Natural killer cell (primary cell): ENCODE data around the gene CHST11. TPM values are rescaled to one million over a fixed set of nuclear protein-coding genes. Genes with fewer than 3 reads are reported as not detected.
A peak's percentile ranks its signal among the peaks of the same experiment; 100 is the strongest.

Source experiments
- ATAC-seq, 3 donors: fragments of 150-1000 bp in 2 of 3; fragments of 200-7000 bp in 1 of 3; cut with Tn5 transposase; 1 replicate in 1 of 3; 2 replicates in 2 of 3; pipeline ENCODE4 v1.10.0; 2021; ENCODE audit warnings: mild to moderate bottlenecking in 2 of 3, moderate library complexity in 2 of 3
- DNase-seq, 2 donors: peaks; one replicate each; pipeline versions ENCODE4 v3.0.0 to v3.0.0-alpha.2; 2013 to 2021; ENCODE audit warnings: mixed read lengths in 1 of 2
- H3K27ac ChIP-seq: one replicate; pipeline ENCODE4 v1.5.1; 2013; ENCODE audit warnings: mild to moderate bottlenecking, low read length
- H3K27me3 ChIP-seq: one replicate; pipeline ENCODE4 v1.6.1; 2013; ENCODE audit warnings: low read length; ENCODE audit not compliant: control insufficient read depth, insufficient read depth
- H3K36me3 ChIP-seq: one replicate; pipeline ENCODE4 v1.6.1; 2013; ENCODE audit warnings: low read length; ENCODE audit not compliant: control insufficient read depth, insufficient read depth
- H3K4me1 ChIP-seq: one replicate; pipeline ENCODE4 v1.6.1; 2013; ENCODE audit warnings: low read length; ENCODE audit not compliant: control insufficient read depth, insufficient read depth
- H3K4me3 ChIP-seq: one replicate; pipeline ENCODE4 v1.5.1; 2013; ENCODE audit warnings: low read length
- H3K9me3 ChIP-seq: one replicate; pipeline ENCODE4 v1.6.1; 2013; ENCODE audit warnings: low read length; ENCODE audit not compliant: control insufficient read depth, insufficient read depth
- H3K27ac Mint-ChIP-seq, 2 donors: one replicate each; pipeline ENCODE4 v1.8.0; 2022; ENCODE audit warnings: mild to moderate bottlenecking in 2 of 2, mixed read lengths in 2 of 2, moderate library complexity in 1 of 2
- H3K27me3 Mint-ChIP-seq, 2 donors: one replicate each; pipeline ENCODE4 v1.8.0; 2022; ENCODE audit warnings: low read depth in 2 of 2, mixed read lengths in 2 of 2
- H3K36me3 Mint-ChIP-seq: one replicate; pipeline ENCODE4 v1.8.0; 2022; ENCODE audit warnings: mixed read lengths
- H3K4me1 Mint-ChIP-seq, 2 donors: one replicate each; pipeline ENCODE4 v1.8.0; 2022; ENCODE audit warnings: mixed read lengths in 2 of 2
- H3K4me3 Mint-ChIP-seq: one replicate; pipeline ENCODE4 v1.8.0; 2022; ENCODE audit warnings: mild to moderate bottlenecking, moderate library complexity, mixed read lengths
- H3K9me3 Mint-ChIP-seq, 2 donors: one replicate each; pipeline ENCODE4 v1.8.0; 2022; ENCODE audit warnings: mixed read lengths in 2 of 2
- WGBS: methylation state at CpG from one replicate; pipeline ENCODE4 v1.1.7; 2013; ENCODE audit warnings: missing lambda C conversion rate; ENCODE audit not compliant: insufficient coverage; 5-methylcytosine and 5-hydroxymethylcytosine counted together
- intact Hi-C: fragments of 100-400 bp; cut with micrococcal nuclease; formaldehyde crosslinking; loops from one replicate; pipeline ENCODE4 v1.14.2; 2022
- total RNA-seq, 4 donors: library from RNA; stranded (reverse); fragments of 120-200 nt in 1 of 4; gene quantifications; one replicate each; pipeline versions ENCODE4 v1.2.3 to v1.2.4, GENCODE V29; 2013 to 2022
- TF ChIP-seq, protein P1 (sequence below): fragments of 200-600 bp; IDR thresholded peaks from one replicate; pipeline ENCODE4 v1.8.0; 2022; ENCODE audit warnings: antibody characterized with exemption

CHST11 gene
- total RNA-seq, 3 donors from 2014 or later (not counting 1 experiment from before 2014, with no cell fraction given): 85.3 to 118 (median 96.1) TPM

GRCh38 chr12:104701756-104702155 lies 245.0 kb downstream of the CHST11 start:
- Mint-ChIP-seq H3K4me3 (no peak overlapping the region), H3K27me3 (no peaks in the 10 kb centered on the region), H3K9me3 (no peaks in the 10 kb centered on the region), H3K36me3 (no peaks in the 10 kb centered on the region), H3K27ac (no peak overlapping the region), H3K4me1 (peaks cover 53 to 59% of the 10 kb centered on the region in 2 donors)
- H3K27ac ChIP-seq: no peak overlapping the region
- no peaks in the 10 kb centered on the region for H3K27me3 ChIP-seq
- TF ChIP-seq, protein P1, sequence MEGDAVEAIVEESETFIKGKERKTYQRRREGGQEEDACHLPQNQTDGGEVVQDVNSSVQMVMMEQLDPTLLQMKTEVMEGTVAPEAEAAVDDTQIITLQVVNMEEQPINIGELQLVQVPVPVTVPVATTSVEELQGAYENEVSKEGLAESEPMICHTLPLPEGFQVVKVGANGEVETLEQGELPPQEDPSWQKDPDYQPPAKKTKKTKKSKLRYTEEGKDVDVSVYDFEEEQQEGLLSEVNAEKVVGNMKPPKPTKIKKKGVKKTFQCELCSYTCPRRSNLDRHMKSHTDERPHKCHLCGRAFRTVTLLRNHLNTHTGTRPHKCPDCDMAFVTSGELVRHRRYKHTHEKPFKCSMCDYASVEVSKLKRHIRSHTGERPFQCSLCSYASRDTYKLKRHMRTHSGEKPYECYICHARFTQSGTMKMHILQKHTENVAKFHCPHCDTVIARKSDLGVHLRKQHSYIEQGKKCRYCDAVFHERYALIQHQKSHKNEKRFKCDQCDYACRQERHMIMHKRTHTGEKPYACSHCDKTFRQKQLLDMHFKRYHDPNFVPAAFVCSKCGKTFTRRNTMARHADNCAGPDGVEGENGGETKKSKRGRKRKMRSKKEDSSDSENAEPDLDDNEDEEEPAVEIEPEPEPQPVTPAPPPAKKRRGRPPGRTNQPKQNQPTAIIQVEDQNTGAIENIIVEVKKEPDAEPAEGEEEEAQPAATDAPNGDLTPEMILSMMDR: no peak
- ATAC-seq (no peak), DNase-seq (no peak)
- H3K4me3 ChIP-seq: no peak overlapping the region
- WGBS: 100% methylated on average over 3 of the region's 3 CpGs
- H3K36me3 ChIP-seq: no peaks in the 10 kb centered on the region
- peaks cover 4% of the 10 kb centered on the region for H3K4me1 ChIP-seq
- intact Hi-C loops: no loop called here
- no peaks in the 10 kb centered on the region for H3K9me3 ChIP-seq

GRCh38 chr12:104702565-104703139 lies 245.9 kb downstream of the CHST11 start:
- 97% methylated on average over 21 of the region's 21 CpGs for WGBS
- DNase-seq (no peak), ATAC-seq (no peak)
- Histone ChIP-seq H3K9me3 (no peaks in the 10 kb centered on the region), H3K36me3 (no peaks in the 10 kb centered on the region), H3K4me3 (no peak overlapping the region), H3K4me1 (peaks cover 4% of the 10 kb centered on the region), H3K27me3 (no peaks in the 10 kb centered on the region), H3K27ac (no peak overlapping the region)
- no peak overlapping the region for H3K4me3 Mint-ChIP-seq
- TF ChIP-seq, protein P1: no peak
- intact Hi-C loops: no loop called here
- peaks cover 54 to 57% of the 10 kb centered on the region in 2 donors for H3K4me1 Mint-ChIP-seq
- H3K27ac Mint-ChIP-seq: no peak overlapping the region
- H3K36me3 Mint-ChIP-seq: no peaks in the 10 kb centered on the region
- H3K27me3 Mint-ChIP-seq: no peaks in the 10 kb centered on the region
- H3K9me3 Mint-ChIP-seq: no peaks in the 10 kb centered on the region

- Histone ChIP-seq H3K4me1 (peaks cover 4% of the 10 kb centered on the region), H3K27me3 (no peaks in the 10 kb centered on the region), H3K36me3 (no peaks in the 10 kb centered on the region), H3K4me3 (no peak overlapping the region), H3K27ac (no peak overlapping the region), H3K9me3 (no peaks in the 10 kb centered on the region)
- H3K36me3 Mint-ChIP-seq: no peaks in the 10 kb centered on the region
- no peaks in the 10 kb centered on the region for H3K9me3 Mint-ChIP-seq
- WGBS: 96% methylated on average over 8 of the region's 8 CpGs
- H3K27me3 Mint-ChIP-seq: no peaks in the 10 kb centered on the region
- peaks cover 47 to 56% of the 10 kb centered on the region in 2 donors for H3K4me1 Mint-ChIP-seq
- H3K27ac Mint-ChIP-seq: peak overlapping the region in 1 of 2 donors; percentile 56
- DNase-seq: no peak
- no peak overlapping the region for H3K4me3 Mint-ChIP-seq
- no peak for ATAC-seq
- intact Hi-C loops: no loop called here
- TF ChIP-seq, protein P1: no peak
These were observed 246.6 kb downstream of the CHST11 start for GRCh38 chr12:104703372-104703771.

DNA sequence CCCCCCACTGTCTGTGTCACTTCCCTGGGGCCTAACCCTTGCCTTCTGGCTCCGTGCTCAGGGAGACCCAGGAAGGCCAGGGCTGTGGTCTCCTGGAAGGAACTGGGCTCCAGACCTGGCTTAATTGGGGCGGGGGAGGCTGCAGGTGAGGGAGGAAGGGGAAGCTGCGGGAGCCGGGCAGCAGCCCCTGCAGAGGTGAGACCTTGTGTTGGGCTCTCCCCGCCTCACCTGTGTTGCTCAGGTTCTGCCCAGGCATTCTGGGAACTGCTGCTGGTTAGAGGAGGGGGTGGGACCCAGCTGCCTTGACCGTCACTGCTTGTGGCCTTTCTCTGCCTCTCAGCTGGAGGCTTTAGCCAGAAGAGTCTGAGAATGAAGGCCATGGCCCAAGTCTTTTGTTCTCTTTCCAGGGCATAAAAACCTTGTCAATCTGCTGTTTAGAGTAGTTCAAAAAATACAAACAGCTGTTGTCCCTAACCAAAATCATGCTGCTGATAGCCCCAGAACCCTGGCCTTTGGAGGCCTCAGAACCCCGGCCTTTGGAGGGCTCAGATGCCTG lies 247.6 kb downstream of the CHST11 start:
- Histone ChIP-seq H3K9me3 (no peaks in the 10 kb centered on the region), H3K27ac (no peak overlapping the region), H3K4me1 (peaks cover 4% of the 10 kb centered on the region), H3K4me3 (no peak overlapping the region), H3K27me3 (no peaks in the 10 kb centered on the region), H3K36me3 (no peaks in the 10 kb centered on the region)
- no peaks in the 10 kb centered on the region for H3K36me3 Mint-ChIP-seq
- no peak overlapping the region for H3K4me3 Mint-ChIP-seq
- intact Hi-C loops: no loop called here
- H3K27ac Mint-ChIP-seq: no peak overlapping the region
- H3K27me3 Mint-ChIP-seq: no peaks in the 10 kb centered on the region
- TF ChIP-seq, protein P1: no peak
- peaks cover 48 to 58% of the 10 kb centered on the region in 2 donors for H3K4me1 Mint-ChIP-seq
- H3K9me3 Mint-ChIP-seq: no peaks in the 10 kb centered on the region
- ATAC-seq (no peak), DNase-seq (no peak)
- WGBS: 96% methylated on average over 7 of the region's 7 CpGs
